ENCODE data around the gene FARS2.
"Not testable (repeated sequence)": the region's sequence is repeated elsewhere in the genome, so short reads cannot be mapped to it uniquely, and the experiment has no call there.

The FARS2 gene

GRCh38 chr6:5653801-5654200 is 392.5 kb downstream of the FARS2 start:
- peaks cover 2% of the 10 kb centered on the region for H3K9me3 ChIP-seq (ENCODE audit: insufficient read depth, low read length, severe bottlenecking)
- H3K36me3 ChIP-seq (ENCODE audit: insufficient read depth, low read length), result no peaks in the 10 kb centered on the region
- H3K4me1 ChIP-seq (ENCODE audit: insufficient read depth, low read length), result no peaks in the 10 kb centered on the region
- no peak for TF ChIP-seq CTCF (IDR thresholded peaks at IDR 0.05; ENCODE audit: borderline replicate concordance, extremely low read depth, low read length, poor library complexity, severe bottlenecking)
- no peak for TF ChIP-seq EZH2 (IDR thresholded peaks at IDR 0.05; ENCODE audit: borderline replicate concordance, low read depth, low read length, severe bottlenecking)
- no peaks in the 10 kb centered on the region for H4K20me1 ChIP-seq (ENCODE audit: insufficient read depth, low read length)
- DNase-seq (no peak), ATAC-seq (ENCODE audit: insufficient read depth, low read depth) (no peak)
- H2AFZ ChIP-seq (ENCODE audit: low read depth, low read length), result no peak overlapping the region
- H3K4me3 ChIP-seq (ENCODE audit: low read depth in 1 of 2, low read length in 2 of 2), result no peak overlapping the region
- H3K27me3 ChIP-seq (ENCODE audit: insufficient read depth, low read length, poor library complexity), result no peaks in the 10 kb centered on the region
- H3K27ac ChIP-seq (ENCODE audit: low read length), result no peak overlapping the region
- H3K9ac ChIP-seq (ENCODE audit: low read depth, low read length), result no peak overlapping the region
- no peaks in the 10 kb centered on the region for H3K79me2 ChIP-seq (ENCODE audit: insufficient read depth, low read length)
- no peak overlapping the region for H3K4me2 ChIP-seq (ENCODE audit: insufficient read depth, low read length)

GRCh38 chr6:5656226-5656625 is 394.9 kb downstream of the FARS2 start:
- peaks cover 2% of the 10 kb centered on the region for H3K9me3 ChIP-seq (ENCODE audit: insufficient read depth, low read length, severe bottlenecking)
- H2AFZ ChIP-seq (ENCODE audit: low read depth, low read length), result no peak overlapping the region
- TF ChIP-seq CTCF (IDR thresholded peaks at IDR 0.05; ENCODE audit: borderline replicate concordance, extremely low read depth, low read length, poor library complexity, severe bottlenecking) (no peak), EZH2 (IDR thresholded peaks at IDR 0.05; ENCODE audit: borderline replicate concordance, low read depth, low read length, severe bottlenecking) (no peak)
- H3K4me2 ChIP-seq (ENCODE audit: insufficient read depth, low read length), result no peak overlapping the region
- ATAC-seq (ENCODE audit: insufficient read depth, low read depth) (no peak), DNase-seq (no peak)
- H3K27ac ChIP-seq (ENCODE audit: low read length), result no peak overlapping the region
- no peaks in the 10 kb centered on the region for H3K79me2 ChIP-seq (ENCODE audit: insufficient read depth, low read length)
- no peak overlapping the region for H3K4me3 ChIP-seq (ENCODE audit: low read depth in 1 of 2, low read length in 2 of 2)
- H3K27me3 ChIP-seq (ENCODE audit: insufficient read depth, low read length, poor library complexity), result no peaks in the 10 kb centered on the region
- H3K9ac ChIP-seq (ENCODE audit: low read depth, low read length), result no peak overlapping the region
- no peaks in the 10 kb centered on the region for H3K4me1 ChIP-seq (ENCODE audit: insufficient read depth, low read length)
- no peaks in the 10 kb centered on the region for H4K20me1 ChIP-seq (ENCODE audit: insufficient read depth, low read length)
- H3K36me3 ChIP-seq (ENCODE audit: insufficient read depth, low read length), result no peaks in the 10 kb centered on the region

- H3K4me3 ChIP-seq (ENCODE audit: low read depth in 1 of 2, low read length in 2 of 2); H3K9me3 ChIP-seq (ENCODE audit: insufficient read depth, low read length, severe bottlenecking); H2AFZ ChIP-seq (ENCODE audit: low read depth, low read length); H3K4me2 ChIP-seq (ENCODE audit: insufficient read depth, low read length); DNase-seq; H4K20me1 ChIP-seq (ENCODE audit: insufficient read depth, low read length); H3K4me1 ChIP-seq (ENCODE audit: insufficient read depth, low read length); ATAC-seq (ENCODE audit: insufficient read depth, low read depth); H3K9ac ChIP-seq (ENCODE audit: low read depth, low read length); H3K27ac ChIP-seq (ENCODE audit: low read length); H3K27me3 ChIP-seq (ENCODE audit: insufficient read depth, low read length, poor library complexity); H3K36me3 ChIP-seq (ENCODE audit: insufficient read depth, low read length); H3K79me2 ChIP-seq (ENCODE audit: insufficient read depth, low read length): not testable (repeated sequence)
These were observed 395.4 kb downstream of the FARS2 start for GRCh38 chr6:5656695-5657094.

GRCh38 chr6:5657684-5658430 is 396.5 kb downstream of the FARS2 start:
- H3K4me2 ChIP-seq (ENCODE audit: insufficient read depth, low read length), result no peak overlapping the region

More at GRCh38 chr6:5657684-5658430, 396.5 kb downstream of the FARS2 start:
- H3K9me3 ChIP-seq (ENCODE audit: insufficient read depth, low read length, severe bottlenecking), result peaks cover 2% of the 10 kb centered on the region
- H3K27me3 ChIP-seq (ENCODE audit: insufficient read depth, low read length, poor library complexity), result no peaks in the 10 kb centered on the region
- TF ChIP-seq EZH2 (IDR thresholded peaks at IDR 0.05; ENCODE audit: borderline replicate concordance, low read depth, low read length, severe bottlenecking) (no peak), CTCF (IDR thresholded peaks at IDR 0.05; ENCODE audit: borderline replicate concordance, extremely low read depth, low read length, poor library complexity, severe bottlenecking) (no peak)
- no peaks in the 10 kb centered on the region for H3K4me1 ChIP-seq (ENCODE audit: insufficient read depth, low read length)
- H3K36me3 ChIP-seq (ENCODE audit: insufficient read depth, low read length), result no peaks in the 10 kb centered on the region
- H3K4me3 ChIP-seq (ENCODE audit: low read depth in 1 of 2, low read length in 2 of 2), result no peak overlapping the region
- no peak for ATAC-seq (ENCODE audit: insufficient read depth, low read depth)
- no peak for DNase-seq
- no peaks in the 10 kb centered on the region for H3K79me2 ChIP-seq (ENCODE audit: insufficient read depth, low read length)
- no peak overlapping the region for H3K27ac ChIP-seq (ENCODE audit: low read length)
- H4K20me1 ChIP-seq (ENCODE audit: insufficient read depth, low read length), result no peaks in the 10 kb centered on the region
- no peak overlapping the region for H3K9ac ChIP-seq (ENCODE audit: low read depth, low read length)
- H2AFZ ChIP-seq (ENCODE audit: low read depth, low read length), result no peak overlapping the region
